ENCODE measurements around the gene PITRM1.
A peak's percentile ranks its signal among the peaks of the same experiment; 100 is the strongest.

PITRM1 gene

GRCh38 chr10:3206511-3207157 is 34.1 kb upstream of the PITRM1 start:
- ATAC-seq (no peak), DNase-seq (ENCODE audit: low spot score in 2 of 2) (no peak)
- Mint-ChIP-seq H3K27ac (no peak overlapping the region), H3K4me3 (no peak overlapping the region), H3K9me3 (no peaks in the 10 kb centered on the region), H3K36me3 (no peaks in the 10 kb centered on the region), H3K4me1 (peaks cover 18% of the 10 kb centered on the region)

GRCh38 chr10:3203972-3204371 is 31.4 kb upstream of the PITRM1 start:
- Mint-ChIP-seq H3K27ac (no peak overlapping the region), H3K9me3 (no peaks in the 10 kb centered on the region), H3K4me1 (peaks cover 18% of the 10 kb centered on the region), H3K36me3 (no peaks in the 10 kb centered on the region), H3K4me3 (no peak overlapping the region)
- DNase-seq (ENCODE audit: low spot score in 2 of 2), result no peak
- no peak for ATAC-seq

- Mint-ChIP-seq H3K27ac (no peak overlapping the region), H3K36me3 (no peaks in the 10 kb centered on the region), H3K9me3 (no peaks in the 10 kb centered on the region), H3K4me1 (peaks cover 25% of the 10 kb centered on the region), H3K4me3 (no peak overlapping the region)
- DNase-seq (ENCODE audit: low spot score in 2 of 2) (no peak), ATAC-seq (peak; percentile 83)
Observed at GRCh38 chr10:3203016-3203811, 30.6 kb upstream of the PITRM1 start.

- ATAC-seq (no peak), DNase-seq (ENCODE audit: low spot score in 2 of 2) (no peak)
- H3K4me3 Mint-ChIP-seq, result no peak overlapping the region
- H3K9me3 Mint-ChIP-seq, result no peaks in the 10 kb centered on the region
- peaks cover 38% of the 10 kb centered on the region for H3K4me1 Mint-ChIP-seq
- peaks cover 6% of the 10 kb centered on the region for H3K36me3 Mint-ChIP-seq
- no peak overlapping the region for H3K27ac Mint-ChIP-seq
Observed at GRCh38 chr10:3201796-3202195, 29.2 kb upstream of the PITRM1 start.

- ATAC-seq, result no peak
- Mint-ChIP-seq H3K4me3 (no peak overlapping the region), H3K36me3 (peaks cover 6% of the 10 kb centered on the region), H3K27ac (no peak overlapping the region), H3K9me3 (no peaks in the 10 kb centered on the region), H3K4me1 (peaks cover 41% of the 10 kb centered on the region)
- DNase-seq (ENCODE audit: low spot score in 2 of 2), result no peak
Observed at GRCh38 chr10:3199488-3199887, 26.9 kb upstream of the PITRM1 start.

GRCh38 chr10:3198900-3199299 is 26.3 kb upstream of the PITRM1 start:
- no peak for ATAC-seq

GRCh38 chr10:3197348-3198003 is 24.9 kb upstream of the PITRM1 start:
- Mint-ChIP-seq H3K9me3 (no peaks in the 10 kb centered on the region), H3K27ac (peak overlapping the region; percentile 19), H3K4me3 (peak overlapping the region; percentile 38), H3K36me3 (peaks cover 11% of the 10 kb centered on the region), H3K4me1 (peaks cover 38% of the 10 kb centered on the region)
- ATAC-seq (peak; percentile 98), DNase-seq (ENCODE audit: low spot score in 2 of 2) (peak; percentile 73 to 90)

More at GRCh38 chr10:3198900-3199299, 26.3 kb upstream of the PITRM1 start:
- H3K4me1 Mint-ChIP-seq, result peaks cover 41% of the 10 kb centered on the region
- no peak overlapping the region for H3K4me3 Mint-ChIP-seq
- H3K36me3 Mint-ChIP-seq, result peaks cover 6% of the 10 kb centered on the region
- H3K9me3 Mint-ChIP-seq, result no peaks in the 10 kb centered on the region
- no peak for DNase-seq (ENCODE audit: low spot score in 2 of 2)
- H3K27ac Mint-ChIP-seq, result no peak overlapping the region

GRCh38 chr10:3196958-3197347 is 24.4 kb upstream of the PITRM1 start:
- Mint-ChIP-seq H3K36me3 (peaks cover 11% of the 10 kb centered on the region), H3K4me1 (peaks cover 38% of the 10 kb centered on the region), H3K27ac (no peak overlapping the region), H3K4me3 (peak overlapping the region; percentile 38), H3K9me3 (no peaks in the 10 kb centered on the region)
- ATAC-seq (no peak), DNase-seq (ENCODE audit: low spot score in 2 of 2) (no peak)

- ATAC-seq (no peak), DNase-seq (ENCODE audit: low spot score in 2 of 2) (no peak)
- peaks cover 11% of the 10 kb centered on the region for H3K36me3 Mint-ChIP-seq
- no peaks in the 10 kb centered on the region for H3K9me3 Mint-ChIP-seq
- H3K27ac Mint-ChIP-seq, result no peak overlapping the region
- no peak overlapping the region for H3K4me3 Mint-ChIP-seq
- H3K4me1 Mint-ChIP-seq, result peaks cover 38% of the 10 kb centered on the region
Observed at GRCh38 chr10:3196482-3196881, 23.9 kb upstream of the PITRM1 start.

- no peak for ATAC-seq
- H3K4me1 Mint-ChIP-seq, result peaks cover 38% of the 10 kb centered on the region
- no peak overlapping the region for H3K4me3 Mint-ChIP-seq
- peaks cover 11% of the 10 kb centered on the region for H3K36me3 Mint-ChIP-seq
- no peaks in the 10 kb centered on the region for H3K9me3 Mint-ChIP-seq
- no peak overlapping the region for H3K27ac Mint-ChIP-seq
- DNase-seq (ENCODE audit: low spot score in 2 of 2), result no peak
Observed at GRCh38 chr10:3195726-3196125, 23.1 kb upstream of the PITRM1 start.

- peaks cover 11% of the 10 kb centered on the region for H3K36me3 Mint-ChIP-seq
- no peak overlapping the region for H3K4me3 Mint-ChIP-seq
- peaks cover 38% of the 10 kb centered on the region for H3K4me1 Mint-ChIP-seq
- ATAC-seq, result no peak
- DNase-seq (ENCODE audit: low spot score in 2 of 2), result no peak
- no peak overlapping the region for H3K27ac Mint-ChIP-seq
- H3K9me3 Mint-ChIP-seq, result no peaks in the 10 kb centered on the region
Observed at GRCh38 chr10:3195286-3195685, 22.7 kb upstream of the PITRM1 start.

- no peak for ATAC-seq
- Mint-ChIP-seq H3K9me3 (no peaks in the 10 kb centered on the region), H3K4me3 (no peak overlapping the region), H3K4me1 (peaks cover 38% of the 10 kb centered on the region), H3K36me3 (peaks cover 11% of the 10 kb centered on the region), H3K27ac (no peak overlapping the region)
- DNase-seq (ENCODE audit: low spot score in 2 of 2), result no peak
Observed at GRCh38 chr10:3194871-3195270, 22.3 kb upstream of the PITRM1 start.

GRCh38 chr10:3193751-3194150 is 21.2 kb upstream of the PITRM1 start:
- DNase-seq (ENCODE audit: low spot score in 2 of 2) (no peak), ATAC-seq (no peak)
- H3K27ac Mint-ChIP-seq, result no peak overlapping the region
- peaks cover 11% of the 10 kb centered on the region for H3K36me3 Mint-ChIP-seq
- no peak overlapping the region for H3K4me3 Mint-ChIP-seq
- H3K9me3 Mint-ChIP-seq, result no peaks in the 10 kb centered on the region
- peaks cover 29% of the 10 kb centered on the region for H3K4me1 Mint-ChIP-seq

- no peak for ATAC-seq
- no peak overlapping the region for H3K4me3 Mint-ChIP-seq
- H3K4me1 Mint-ChIP-seq, result peaks cover 22% of the 10 kb centered on the region
- H3K27ac Mint-ChIP-seq, result peak overlapping the region; percentile 32
- DNase-seq (ENCODE audit: low spot score in 2 of 2), result peak; percentile 35 to 73
- H3K9me3 Mint-ChIP-seq, result no peaks in the 10 kb centered on the region
- H3K36me3 Mint-ChIP-seq, result peaks cover 11% of the 10 kb centered on the region
Observed at GRCh38 chr10:3192856-3193635, 20.5 kb upstream of the PITRM1 start.

- Mint-ChIP-seq H3K4me3 (no peak overlapping the region), H3K36me3 (peaks cover 5% of the 10 kb centered on the region), H3K4me1 (peaks cover 8% of the 10 kb centered on the region), H3K27ac (no peak overlapping the region), H3K9me3 (no peaks in the 10 kb centered on the region)
- ATAC-seq (no peak), DNase-seq (ENCODE audit: low spot score in 2 of 2) (no peak)
Observed at GRCh38 chr10:3190817-3191216, 18.2 kb upstream of the PITRM1 start.

Measured in stimulated activated effector memory CD8-positive, alpha-beta T cell treated with anti-CD3 and anti-CD28 coated beads, Interleukin-12 subunit alpha, Interleukin-12 subunit beta, amount 100 ng/mL, for 72 hours (primary cell).